HG02610 (cell line): ENCODE data around the gene KCNQ2.
"Not testable (repeated sequence)": the region's sequence is repeated elsewhere in the genome, so short reads cannot be mapped to it uniquely, and the experiment has no call there.

Experiments used
- ATAC-seq: cut with Tn5 transposase; IDR thresholded peaks from one replicate; pipeline ENCODE4 v1.9.1; 2021; ENCODE audit warnings: mild to moderate bottlenecking, moderate library complexity; ENCODE audit not compliant: unreplicated experiment

Gene KCNQ2

DNA sequence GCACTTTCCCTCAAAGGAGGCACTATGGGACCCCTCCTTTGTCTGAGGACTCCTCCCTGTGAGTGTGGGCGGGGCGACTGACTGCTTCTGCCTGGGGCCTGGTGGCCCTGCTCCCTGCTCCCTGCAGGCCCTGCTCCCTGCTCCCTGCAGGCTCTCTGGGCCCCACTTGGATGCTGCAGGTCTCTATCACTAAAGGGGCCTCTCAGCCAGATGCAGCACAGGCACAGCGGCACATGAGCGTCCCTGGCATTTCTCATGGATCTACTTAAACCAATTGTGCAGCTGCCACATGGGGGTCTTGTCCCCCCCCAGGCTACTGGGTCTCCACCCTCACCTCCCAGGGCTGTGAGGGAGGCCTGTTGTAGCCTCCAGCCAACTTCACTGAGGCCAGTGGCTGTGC, 18.6 kb upstream of the KCNQ2 start:
- no peak for ATAC-seq

DNA sequence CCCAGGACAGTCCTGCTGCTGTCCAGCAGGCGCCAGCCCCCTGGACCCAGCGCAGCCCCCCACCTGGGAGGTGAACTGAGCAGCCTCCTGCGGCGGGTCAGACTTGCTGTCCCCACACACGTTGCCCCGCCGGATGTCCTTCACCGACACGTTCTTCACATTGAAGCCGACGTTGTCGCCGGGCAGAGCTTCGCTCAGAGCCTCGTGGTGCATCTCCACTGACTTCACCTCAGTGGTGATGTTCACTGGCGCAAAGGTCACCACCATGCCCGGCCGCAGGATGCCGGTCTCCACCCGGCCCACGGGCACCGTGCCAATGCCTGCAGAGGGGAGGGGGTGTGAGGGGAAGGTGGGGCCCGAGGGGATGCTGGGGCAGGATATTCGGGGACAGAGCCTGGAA, 18.0 kb upstream of the KCNQ2 start:
- no peak for ATAC-seq

DNA sequence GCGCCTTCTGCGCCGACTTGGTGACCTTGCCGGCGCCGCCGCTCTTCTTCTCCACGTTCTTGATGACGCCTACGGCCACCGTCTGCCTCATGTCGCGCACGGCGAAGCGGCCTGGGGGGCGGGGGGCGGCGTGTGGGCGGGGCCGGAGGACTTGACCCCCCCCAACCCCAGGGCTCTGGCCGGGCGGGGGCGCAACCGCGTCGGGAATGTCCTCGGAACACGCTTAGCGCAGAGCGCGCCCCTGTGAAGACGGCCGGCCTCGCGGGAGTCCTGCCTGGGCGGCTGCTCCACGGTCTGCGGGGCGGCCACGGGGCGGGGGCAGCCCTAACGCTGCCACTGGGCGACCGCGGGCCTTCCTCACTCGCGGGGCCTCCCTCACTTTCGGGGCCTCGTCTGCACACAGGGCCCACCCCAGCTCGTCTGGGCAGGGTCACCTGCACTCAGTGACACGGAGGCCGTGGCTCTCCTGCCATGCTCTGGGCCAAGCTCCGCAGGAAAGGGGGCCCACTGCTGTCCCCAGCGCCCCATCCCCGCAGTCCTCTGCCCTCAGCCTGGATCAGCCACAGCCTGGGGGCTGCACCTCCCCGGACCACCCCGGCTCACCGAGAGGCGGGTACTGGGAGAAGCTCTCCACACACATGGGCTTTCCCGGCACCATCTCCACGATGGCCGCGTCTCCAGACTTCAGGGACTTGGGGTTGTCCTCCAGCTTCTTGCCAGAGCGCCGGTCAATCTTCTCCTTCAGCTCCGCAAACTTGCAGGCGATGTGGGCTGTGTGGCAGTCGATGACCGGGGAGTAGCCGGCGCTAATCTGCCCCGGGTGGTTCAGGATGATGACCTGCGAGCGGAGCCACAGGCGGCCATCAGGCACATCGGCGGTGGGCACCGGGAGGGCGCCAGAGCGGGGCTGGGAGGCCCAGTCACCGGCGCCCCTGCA, 16.1 kb upstream of the KCNQ2 start:
- ATAC-seq = no peak

DNA sequence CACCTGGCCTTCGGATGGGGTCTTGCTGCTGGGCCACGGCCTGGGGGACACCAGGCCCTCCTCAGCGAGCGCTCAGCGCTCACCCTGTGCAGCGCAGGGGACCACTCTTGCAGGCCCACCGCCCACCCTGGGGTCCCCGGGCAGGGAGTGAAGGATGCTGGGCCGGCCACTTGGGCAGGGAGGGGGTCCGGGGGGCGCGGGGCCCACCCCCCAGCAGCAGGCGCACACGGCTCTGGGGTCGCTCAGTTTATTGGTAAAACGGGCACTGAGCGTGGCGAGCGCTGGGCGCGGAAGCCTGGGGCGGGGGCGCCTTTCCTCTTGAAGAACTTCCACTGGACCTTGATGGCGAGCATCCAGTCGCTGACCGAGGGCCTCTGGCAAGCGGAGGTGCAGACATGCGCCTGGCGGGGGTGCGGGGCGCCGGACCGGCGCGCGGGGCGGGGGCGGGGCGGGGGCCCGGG, 15.4 kb upstream of the KCNQ2 start:
- ATAC-seq = no peak

DNA sequence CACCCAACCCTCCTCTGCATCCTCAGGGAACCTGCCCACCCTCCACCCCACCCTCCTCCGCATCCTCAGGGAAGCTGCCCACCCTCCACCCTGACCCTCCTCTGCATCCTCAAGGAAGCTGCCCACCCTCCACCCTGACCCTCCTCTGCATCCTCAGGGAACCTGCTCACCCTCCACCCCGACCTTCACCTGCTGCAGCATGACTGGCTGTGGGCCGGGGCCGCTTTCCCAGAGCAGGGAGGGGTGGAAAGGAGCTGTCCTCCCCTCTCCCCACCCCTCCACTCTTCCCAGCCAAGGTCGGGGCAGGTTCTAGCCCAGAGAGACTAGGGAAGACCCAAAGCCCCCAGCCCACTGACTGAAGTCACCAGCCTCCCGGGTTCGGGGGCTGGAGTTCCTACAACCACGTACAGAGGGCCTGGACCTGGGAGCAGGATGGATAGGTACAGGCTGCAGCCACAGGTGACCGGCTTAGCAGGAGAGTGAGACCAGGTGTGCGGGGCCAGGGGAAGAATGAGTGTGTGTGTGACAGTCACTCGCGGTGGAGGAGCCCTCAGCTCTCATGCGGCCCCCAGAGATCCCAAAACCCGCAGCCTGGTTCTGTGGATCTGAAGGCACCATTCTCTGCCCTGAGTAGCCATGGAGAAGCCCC, 14.8 kb upstream of the KCNQ2 start:
- ATAC-seq = no peak

DNA sequence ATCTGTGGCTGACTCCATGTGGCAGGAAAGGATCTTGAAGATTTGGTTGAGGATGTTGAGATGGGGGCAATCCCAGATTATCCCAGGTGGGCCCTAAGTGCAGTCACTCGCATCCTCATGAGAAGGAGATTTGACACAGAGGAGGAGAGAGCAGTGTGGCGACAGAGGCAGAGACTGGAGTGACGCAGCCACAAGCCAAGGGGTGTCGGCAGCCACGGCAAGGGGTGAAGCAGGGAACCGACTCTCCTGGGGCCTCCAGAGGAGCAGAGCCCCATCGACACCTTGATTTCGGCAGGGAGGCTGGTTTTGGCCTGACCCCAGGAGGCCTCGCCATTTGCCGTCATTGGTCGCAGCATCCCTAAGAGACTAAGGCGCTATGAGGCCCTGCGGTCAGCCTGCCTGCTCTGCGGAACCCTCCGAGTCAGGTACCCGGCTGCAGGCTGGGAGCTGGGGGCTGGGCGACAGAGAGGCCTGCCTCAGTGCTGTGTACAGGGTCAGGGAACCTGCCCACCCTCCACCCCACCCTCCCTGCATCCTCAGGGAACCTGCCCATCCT, 13.9 kb upstream of the KCNQ2 start:
- no peak for ATAC-seq

DNA sequence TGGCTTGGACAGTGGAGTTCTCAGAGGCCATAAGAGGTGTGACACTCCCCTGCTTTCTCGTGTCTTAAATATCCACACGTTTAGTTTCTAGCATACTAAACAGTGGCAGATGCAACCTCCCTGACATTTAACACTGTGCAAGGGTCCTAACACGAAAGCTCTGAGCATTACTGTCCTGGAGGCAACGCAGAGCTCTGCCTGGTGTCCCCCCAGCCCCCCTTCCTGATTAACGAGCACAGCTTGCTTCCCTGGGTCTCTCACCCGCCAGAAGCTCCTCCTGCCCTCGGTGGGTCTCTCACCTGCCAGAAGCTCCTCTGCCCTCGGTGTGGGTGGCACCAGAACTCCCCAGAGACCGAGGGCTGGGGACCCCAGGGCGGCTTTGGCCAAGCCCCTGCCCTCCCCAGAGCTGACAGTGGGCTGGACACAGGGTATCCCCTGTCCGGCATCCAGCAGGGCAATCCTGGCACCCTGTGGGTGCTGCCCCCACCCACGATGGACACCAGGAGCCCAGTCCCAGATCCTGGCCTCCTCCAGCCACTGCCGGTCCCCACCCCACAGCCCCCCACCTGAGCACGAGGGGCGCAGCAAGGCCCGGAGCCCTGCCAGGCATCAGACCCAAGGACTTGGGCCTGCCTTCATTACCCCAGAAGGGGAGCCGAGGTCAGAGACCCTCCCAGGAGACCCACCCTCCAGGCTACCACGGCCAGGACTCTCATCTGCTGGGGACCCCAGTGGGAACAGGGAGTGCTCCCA, 12.4 kb upstream of the KCNQ2 start:
- no peak for ATAC-seq

DNA sequence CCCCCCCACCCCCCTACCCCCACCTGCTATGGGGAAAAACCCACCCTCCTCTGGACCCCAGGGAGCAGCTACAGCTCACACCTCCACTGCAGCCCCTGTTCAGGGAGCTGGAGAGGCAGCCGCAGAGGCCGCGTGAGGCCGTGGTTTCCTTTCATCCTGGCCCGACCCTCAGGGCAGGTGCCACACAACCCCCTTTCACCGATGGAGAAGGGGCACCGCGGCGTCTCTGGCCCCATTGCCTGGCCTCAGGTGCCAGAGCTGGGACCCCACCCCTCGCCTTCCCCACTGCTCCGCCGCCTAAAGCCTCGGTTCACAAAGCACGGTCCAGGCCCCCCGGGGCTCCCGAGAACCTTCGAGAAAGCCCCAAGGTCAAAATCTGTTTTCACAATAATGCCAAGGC, 11.8 kb upstream of the KCNQ2 start:
- no peak for ATAC-seq

DNA sequence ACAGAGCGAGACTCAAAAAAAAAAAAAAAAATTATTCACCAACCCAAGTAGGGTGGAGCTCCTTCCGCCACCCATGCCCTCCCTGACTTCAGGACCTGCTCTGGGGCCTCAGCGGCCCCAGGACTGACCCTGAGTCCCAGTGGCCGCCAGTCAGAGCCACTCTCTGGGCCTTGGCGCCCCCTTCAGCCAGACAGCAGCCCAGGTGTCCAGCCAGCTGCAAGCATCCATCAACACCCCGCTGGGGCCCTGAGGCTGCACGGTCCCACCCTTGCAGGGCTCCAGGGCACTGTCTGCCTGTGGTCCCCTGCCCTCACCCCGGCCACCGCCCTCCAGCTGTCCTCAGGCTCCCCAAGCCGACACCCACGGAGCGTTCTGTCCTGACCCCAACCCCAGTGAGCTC, 11.4 kb upstream of the KCNQ2 start:
- ATAC-seq = no peak

DNA sequence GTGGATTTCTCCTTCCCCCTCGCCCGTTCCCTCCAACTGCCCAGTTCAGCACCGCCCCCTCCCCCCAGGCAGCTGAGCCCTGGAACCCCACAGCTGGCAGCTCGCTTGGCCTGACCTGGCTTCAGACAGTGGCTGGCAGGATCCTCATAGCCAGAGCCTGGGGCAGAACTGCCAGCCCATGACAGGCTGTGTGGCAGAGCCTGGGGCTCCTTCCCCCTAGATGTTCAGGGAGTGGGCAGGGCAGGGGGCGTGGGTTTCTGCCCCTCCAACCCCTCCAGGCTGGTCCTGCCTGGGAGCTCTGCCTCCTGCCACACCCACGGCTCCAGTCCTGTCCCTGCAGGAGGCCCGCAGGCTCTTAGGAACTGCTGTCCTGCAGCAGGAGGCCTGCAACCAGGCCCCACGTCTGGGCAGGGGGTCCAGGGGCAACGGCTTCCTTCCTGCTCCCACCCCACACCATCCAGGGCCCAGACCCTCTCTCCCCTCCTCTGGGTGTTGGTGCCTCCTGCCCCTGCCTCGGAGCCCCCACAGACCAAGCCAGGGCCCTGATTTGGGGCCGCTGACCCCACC, 9.6 kb upstream of the KCNQ2 start:
- ATAC-seq = no peak

DNA sequence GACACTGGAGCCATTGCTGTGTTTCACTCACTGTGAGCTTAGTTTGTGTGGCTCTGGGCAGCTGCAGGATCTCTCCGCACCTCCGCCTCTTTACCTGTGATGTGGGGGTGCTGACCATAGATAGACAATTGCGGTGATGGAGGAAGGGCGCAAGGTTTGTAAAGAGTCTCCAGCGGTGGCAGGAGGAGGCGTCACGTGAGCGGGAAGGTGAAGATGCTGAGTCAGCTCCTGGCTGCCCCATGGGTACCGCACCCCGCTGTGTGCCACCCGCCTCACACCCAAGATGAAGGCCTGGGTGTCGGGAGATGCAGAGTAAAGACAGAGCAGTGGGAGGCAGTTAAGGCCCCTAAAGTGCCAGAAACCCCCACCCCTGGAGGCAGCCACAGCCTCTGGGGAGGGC, 9.0 kb upstream of the KCNQ2 start:
- no peak for ATAC-seq

DNA sequence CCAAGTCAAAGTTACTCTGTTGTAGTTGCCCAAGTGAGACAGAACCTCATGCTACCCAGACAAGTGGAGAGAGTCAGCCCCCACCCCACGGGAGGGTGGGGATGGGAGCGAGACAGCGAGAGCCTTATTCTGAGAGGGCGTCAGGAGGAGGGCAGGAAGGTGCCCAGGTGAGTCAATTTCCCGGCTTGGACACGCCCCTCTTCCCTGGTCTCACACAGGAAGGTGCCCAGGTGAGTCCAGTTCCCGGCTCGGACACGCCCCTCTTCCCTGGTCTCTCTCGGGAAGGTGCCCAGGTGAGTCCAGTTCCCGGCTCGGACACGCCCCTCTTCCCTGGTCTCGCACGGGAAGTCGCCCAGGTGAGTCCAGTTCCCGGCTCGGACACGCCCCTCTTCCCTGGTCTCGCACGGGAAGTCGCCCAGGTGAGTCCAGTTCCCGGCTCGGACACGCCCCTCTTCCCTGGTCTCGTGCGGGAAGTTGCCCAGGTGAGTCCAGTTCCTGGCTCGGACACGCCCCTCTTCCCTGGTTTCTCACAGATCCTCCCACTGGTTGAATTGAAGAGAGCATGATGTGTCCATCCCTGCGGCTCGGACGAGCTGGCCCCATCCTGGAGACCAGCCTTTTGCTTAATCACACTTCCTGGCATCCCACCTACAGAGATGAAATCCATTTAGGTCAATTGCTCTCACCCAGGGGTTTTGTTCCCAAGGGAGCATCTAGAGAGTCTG, 7.4 kb upstream of the KCNQ2 start:
- not testable (repeated sequence) for ATAC-seq

DNA sequence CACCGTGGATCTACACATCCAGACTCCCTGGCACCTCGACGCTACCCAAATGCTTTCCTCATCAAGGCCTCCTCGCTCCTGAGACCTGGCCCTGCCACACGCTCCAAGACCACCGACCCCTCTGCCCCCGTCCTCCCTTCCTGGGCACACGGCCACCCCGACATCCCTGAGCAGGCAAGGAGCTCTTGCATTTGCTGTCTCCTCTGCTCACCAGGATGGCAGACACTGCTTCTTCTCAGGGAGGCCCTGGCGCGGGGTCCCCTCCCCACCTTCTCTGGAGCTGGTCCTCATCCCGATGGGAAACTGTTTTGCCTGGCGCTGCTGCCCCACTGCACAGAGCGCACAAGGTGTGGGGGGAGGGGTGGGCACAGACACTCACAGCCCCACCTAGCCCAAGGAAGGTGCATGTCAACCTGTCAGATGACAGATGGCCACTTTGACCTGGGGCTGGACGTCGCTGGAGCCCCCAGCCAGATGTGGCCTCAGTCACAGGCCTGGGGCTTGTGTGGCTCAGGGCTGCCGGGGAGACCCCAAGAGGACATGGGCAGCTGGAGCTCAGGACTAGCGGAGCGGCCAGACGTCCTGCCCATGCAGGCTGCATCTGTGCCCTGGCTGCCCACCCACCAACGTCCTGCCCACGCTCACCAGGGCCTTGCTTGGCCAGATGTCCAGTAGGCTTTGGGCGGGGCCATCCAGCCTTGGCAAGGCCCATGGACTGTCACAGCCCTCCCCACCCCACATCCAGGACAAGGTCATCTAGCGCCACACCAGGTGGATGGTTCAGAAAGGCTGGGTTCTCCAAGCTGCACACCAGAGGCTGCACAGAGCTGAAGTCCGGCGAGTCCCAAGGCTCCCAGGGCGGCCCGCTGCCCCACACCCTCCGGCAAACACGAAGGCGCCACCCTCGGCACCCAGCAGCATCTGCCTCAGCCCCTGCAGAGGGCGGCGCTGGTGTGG, 6.2 kb upstream of the KCNQ2 start:
- ATAC-seq = no peak

DNA sequence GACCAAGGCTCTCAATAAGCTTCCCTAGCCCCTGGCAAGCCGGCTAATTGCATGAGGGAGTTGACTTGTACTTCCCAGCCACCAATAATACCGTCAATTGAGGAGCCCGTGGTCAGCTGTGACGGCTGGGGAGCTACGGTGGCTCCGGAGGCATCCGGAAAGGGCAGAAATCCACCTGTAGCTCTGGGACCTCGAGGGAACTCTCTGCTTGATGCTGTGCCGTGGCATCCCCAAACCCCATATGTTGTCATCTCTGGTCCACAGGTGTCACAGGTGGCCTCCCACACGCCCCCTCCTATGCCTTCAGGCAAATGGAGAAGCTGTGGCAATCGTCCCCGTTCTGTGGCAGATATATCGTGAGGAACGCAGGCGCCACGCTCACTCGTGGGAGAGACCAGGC, 5.5 kb upstream of the KCNQ2 start:
- no peak for ATAC-seq

DNA sequence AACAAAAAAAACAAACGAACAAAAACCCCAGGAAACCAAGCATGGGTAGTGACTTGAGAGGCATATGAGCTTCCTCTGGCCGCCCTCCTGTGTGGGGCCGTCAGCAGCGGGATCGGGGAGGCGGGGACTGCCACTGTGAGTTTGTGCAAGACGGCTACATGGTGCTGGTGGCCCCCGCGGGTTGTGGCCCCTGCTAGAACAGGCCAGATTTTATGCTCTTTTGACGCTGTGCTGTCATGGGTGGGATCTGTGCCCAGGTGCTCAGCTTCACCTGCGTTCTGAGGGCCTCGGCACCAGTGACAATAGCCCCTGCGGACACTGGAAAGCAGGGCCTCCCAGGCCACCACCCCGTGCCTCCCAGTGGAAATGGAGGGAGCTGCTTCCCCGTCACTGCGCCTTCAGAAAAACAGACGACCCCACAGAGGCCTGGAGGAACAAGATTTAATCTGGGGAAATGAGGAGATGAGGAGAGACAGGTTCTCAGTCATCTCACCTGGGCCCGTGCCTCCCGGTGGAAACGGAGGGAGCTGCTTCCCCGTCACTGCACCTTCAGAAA, 4.7 kb upstream of the KCNQ2 start:
- no peak for ATAC-seq

DNA sequence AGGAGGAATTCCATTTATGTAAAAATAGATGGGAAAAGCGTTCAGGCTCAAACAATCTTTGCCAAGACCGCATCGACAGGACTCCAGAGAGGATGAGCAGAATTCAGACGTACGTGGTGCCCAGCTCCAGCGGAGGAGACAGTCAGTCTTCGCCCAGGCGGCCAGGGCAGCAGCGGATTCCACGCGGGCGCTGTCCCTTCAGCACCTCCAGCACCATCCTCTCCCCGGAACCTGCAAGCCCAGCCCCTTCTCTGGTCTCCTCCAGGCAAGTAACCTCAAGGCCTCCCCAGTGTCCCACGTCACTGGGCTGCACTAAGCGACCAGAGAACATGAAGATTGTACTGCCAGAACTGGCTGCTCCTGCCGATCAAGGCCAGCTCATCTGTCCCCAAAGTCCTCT, 2.8 kb upstream of the KCNQ2 start:
- ATAC-seq = no peak

DNA sequence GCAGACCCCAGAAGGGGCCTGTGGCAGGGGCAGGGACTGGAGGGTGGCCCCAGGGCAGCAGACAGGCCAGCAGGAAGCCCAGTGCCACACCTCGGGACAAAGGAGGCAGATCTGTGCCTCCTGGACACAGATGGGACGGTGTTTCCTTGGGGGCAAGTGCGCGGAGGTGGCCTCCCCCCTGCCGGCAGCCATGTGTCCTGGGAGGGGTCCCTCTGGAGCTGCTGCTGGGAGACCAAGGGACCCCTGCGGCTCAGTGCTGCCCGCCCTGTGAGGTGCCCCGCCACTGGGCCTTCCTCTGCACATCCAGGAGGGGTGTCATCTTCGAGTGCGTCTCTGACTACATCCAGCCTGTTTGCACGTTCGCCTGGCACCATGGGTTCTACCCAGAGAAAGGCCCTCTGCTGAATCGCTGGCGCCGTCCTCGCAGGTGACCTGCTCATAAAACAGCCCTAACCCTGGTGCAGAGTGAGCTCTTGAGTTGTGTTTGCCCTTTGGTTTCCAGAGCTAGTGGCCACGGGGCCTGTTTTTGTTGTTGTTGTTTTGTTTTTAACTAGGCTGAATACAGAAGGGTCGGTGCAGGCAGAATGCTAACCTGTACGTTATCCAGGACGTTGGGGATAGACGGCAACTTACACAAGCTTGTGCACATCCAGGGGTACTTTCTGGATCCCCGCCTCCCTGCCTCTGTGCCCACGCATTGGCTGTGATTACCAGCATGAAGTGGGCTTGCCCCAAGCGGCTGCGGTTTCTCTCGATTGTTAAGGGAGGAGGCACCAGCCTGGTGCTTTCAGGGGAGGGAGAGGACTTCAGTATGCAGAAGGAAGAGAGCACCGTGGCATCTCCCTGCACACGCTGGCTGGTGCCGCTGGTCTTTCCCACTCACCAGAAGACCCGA, 1.3 kb upstream of the KCNQ2 start:
- ATAC-seq = no peak

DNA sequence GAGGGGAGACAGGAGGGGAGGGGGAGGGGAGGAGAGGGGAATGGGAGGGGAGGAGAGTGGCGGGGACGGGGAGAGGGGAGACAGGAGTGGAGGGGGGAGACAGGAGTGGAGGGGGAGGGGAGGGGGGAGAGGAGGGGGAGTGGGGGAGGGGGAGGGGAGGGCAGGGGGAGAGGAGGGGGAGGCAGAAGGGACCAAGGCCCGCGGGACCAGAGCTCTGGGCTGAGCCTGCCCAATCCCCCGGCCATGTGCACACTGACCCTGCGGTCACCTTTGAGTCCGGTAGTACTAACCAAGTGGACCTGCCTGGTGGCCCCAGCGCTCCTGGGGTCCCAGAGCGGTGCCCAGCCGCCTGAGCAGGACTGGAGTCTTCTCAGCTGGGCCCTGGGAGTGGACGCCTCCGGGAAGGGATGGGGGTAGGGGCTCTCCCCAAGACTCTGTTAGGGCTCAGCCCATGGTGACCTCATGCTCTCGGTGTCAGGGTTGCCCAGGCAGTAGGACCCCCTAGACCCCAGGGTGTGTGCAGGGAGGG, 471 bp upstream of the KCNQ2 start:
- ATAC-seq = no peak
